Urinary bladder (tissue), 4 donors: ENCODE data around the gene PYY. TPM values are rescaled to one million over a fixed set of nuclear protein-coding genes. Genes with fewer than 3 reads are reported as not detected.
"Not testable (repeated sequence)": the region's sequence is repeated elsewhere in the genome, so short reads cannot be mapped to it uniquely, and the experiment has no call there.

Experiments used
- DNase-seq: peaks from one replicate; pipeline ENCODE4 v3.0.0-alpha.2; 2015; ENCODE audit errors: extremely low spot score
- H3K27ac ChIP-seq: one replicate; pipeline ENCODE4 v1.5.1; 2013; ENCODE audit warnings: low read depth, mild to moderate bottlenecking, moderate library complexity
- H3K36me3 ChIP-seq: one replicate; pipeline ENCODE4 v1.6.1; 2013; ENCODE audit warnings: mild to moderate bottlenecking, moderate library complexity; ENCODE audit not compliant: insufficient read depth
- H3K4me1 ChIP-seq: one replicate; pipeline ENCODE4 v1.6.1; 2013; ENCODE audit warnings: mild to moderate bottlenecking, moderate library complexity; ENCODE audit not compliant: insufficient read depth
- H3K4me3 ChIP-seq: one replicate; pipeline ENCODE4 v1.5.1; 2013; ENCODE audit warnings: low read depth, low read length
- WGBS: extraction: QIAGEN DNeasy Blood & Tissue Kit; methylation state at CpG from one replicate; pipeline ENCODE4 v1.1.7; 2013; 5-methylcytosine and 5-hydroxymethylcytosine counted together
- polyA plus RNA-seq: library from polyadenylated mRNA; stranded (reverse); fragments of 200-250 nt; gene quantifications from one replicate; pipeline ENCODE4 v1.2.3, GENCODE V29; 2013
- total RNA-seq: library from RNA; depleted of rRNA; stranded (reverse); fragments of >200 nt; gene quantifications from one replicate; pipeline ENCODE4 v1.2.3, GENCODE V29; 2014
- donor health status: healthy with polysubstance abuse.
- donor health status: healthy.

PYY gene
- total RNA-seq (not detected), polyA plus RNA-seq (not detected)

- H3K27ac ChIP-seq: no peak within 1 kb of the TSS
- no peak within 1 kb of the TSS for H3K4me3 ChIP-seq
- no peak for DNase-seq
- no peaks in the 10 kb centered on the region for H3K4me1 ChIP-seq
- no peaks in the 10 kb centered on the region for H3K36me3 ChIP-seq
- whole genome bisulfite sequencing: 32% methylated on average over 11 of the region's 11 CpGs
These were observed at the start of gene PYY for GRCh38 chr17:43953746-43954145. Gene PYY (minus strand): TSS chr17:43953940. CDS start chr17:43953483, 457 bp downstream.

DNA sequence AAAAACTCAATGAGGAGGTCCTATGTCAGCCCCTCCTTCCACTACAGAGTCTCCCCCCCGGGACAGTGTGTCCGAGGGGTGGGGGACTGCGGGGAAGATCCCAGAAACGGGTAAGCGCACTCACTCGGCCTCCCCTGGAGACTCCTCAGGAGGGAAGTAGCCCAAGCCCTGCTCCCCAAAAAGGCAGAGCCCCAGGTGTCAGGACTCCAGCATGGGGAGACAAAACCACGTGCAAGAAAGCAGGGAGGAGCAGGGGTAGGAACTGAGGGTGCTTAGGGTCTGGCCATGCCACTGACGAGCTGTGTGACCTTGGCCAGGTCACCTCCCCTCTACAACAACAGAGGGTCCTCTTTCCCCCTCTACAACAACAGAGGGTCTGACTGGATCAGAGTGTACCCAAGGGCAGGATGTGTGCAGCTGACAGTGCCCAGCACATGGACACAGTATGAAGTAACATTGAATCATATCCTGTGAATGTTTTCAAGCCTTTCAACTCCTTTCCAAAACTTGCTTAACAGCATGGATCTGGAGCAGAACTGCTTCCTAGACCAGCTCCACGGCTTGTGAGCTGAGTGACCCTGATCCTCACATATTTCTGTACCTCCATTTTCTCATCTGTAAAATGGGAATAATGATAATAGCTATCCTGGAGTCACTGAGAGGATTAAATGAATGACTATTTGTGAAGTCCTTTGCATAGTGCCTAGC, 48.6 kb upstream of the PYY start:
- 65% methylated on average over 9 of the region's 9 CpGs for WGBS
- no peaks in the 10 kb centered on the region for H3K36me3 ChIP-seq
- DNase-seq: no peak
- no peak overlapping the region for H3K27ac ChIP-seq
- H3K4me3 ChIP-seq: no peak overlapping the region
- H3K4me1 ChIP-seq: peaks cover under 1% of the 10 kb centered on the region

- no peaks in the 10 kb centered on the region for H3K36me3 ChIP-seq
- 79% methylated on average over 2 of the region's 2 CpGs for WGBS
These were observed 47.8 kb upstream of the PYY start for GRCh38 chr17:44001461-44001920.

DNA sequence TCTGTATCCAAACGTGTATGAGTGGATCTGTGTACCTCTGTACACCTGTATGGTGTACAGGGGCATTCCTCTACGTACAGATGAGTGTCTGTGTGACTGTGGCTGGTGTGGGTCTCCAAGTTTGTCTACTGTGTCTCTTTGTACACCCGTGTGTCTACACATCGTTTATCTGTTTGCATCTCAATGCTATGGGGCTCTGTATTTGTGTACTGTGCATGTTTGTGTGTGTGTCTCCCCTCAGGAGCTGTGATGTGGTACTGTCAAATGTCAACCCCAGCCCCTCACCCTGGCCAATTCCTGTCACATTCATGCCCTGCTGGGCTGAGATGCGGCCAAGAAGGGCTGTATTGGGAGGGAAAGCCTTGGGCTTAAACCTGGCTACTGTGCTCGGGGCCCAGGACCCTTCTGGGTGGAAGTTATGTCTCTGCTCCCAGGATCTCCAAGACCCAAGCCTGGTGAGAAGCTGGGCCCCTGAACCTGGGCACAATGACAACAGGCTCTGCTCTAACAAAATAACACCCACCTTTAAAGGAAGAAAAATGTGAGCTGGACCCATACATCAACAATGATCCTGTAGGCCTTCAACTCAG, 47.2 kb upstream of the PYY start:
- H3K4me1 ChIP-seq: no peaks in the 10 kb centered on the region
- no peak overlapping the region for H3K4me3 ChIP-seq
- 72% methylated on average over 6 of the region's 6 CpGs for WGBS
- no peak overlapping the region for H3K27ac ChIP-seq
- no peak for DNase-seq
- no peaks in the 10 kb centered on the region for H3K36me3 ChIP-seq

More at GRCh38 chr17:44001461-44001920, 47.8 kb upstream of the PYY start:
- DNase-seq: no peak
- no peak overlapping the region for H3K27ac ChIP-seq
- no peaks in the 10 kb centered on the region for H3K4me1 ChIP-seq
- no peak overlapping the region for H3K4me3 ChIP-seq

DNA sequence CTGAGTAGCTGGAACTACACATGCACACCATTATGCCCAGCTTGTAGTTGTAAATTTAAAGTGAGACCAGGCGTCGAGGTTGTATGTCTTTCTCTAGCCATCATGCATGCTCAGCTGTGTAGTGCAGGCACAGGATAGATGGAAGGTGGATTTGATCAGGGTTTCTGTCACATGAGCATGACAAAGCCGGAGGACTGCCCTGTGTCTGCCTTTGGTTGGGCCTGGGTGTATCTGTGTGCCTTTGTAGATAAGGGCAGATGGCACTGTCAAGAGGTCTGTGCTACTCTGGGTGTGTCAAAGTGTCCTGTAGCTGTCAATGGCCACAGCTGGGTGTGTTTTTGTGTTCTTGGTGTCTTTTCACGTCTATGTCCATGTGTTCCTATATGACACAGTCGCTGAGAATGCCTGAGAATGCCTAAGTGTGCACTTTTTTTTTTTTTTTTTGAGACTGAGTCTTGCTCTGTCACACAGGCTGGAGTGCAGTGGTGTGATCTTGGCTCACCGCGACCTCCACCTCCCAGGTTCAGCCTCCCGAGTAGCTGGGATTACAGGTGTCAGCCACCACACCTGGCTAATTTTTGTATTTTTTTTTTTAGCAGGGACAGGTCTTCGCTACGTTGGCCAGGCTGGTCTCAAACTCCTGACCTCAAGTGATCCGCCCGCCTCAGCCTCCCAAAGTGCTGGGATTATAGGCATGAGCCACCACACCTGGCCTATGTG, 46.6 kb upstream of the PYY start:
- Histone ChIP-seq H3K4me1 (no peaks in the 10 kb centered on the region), H3K36me3 (no peaks in the 10 kb centered on the region), H3K27ac (no peak overlapping the region), H3K4me3 (no peak overlapping the region)
- WGBS: 91% methylated on average over 12 of the region's 12 CpGs
- no peak for DNase-seq

- Histone ChIP-seq H3K27ac (no peak overlapping the region), H3K4me3 (no peak overlapping the region), H3K4me1 (no peaks in the 10 kb centered on the region), H3K36me3 (no peaks in the 10 kb centered on the region)
- WGBS: 76% methylated on average over 4 of the region's 4 CpGs
- no peak for DNase-seq
These were observed 45.3 kb upstream of the PYY start for GRCh38 chr17:43999024-43999423.

DNA sequence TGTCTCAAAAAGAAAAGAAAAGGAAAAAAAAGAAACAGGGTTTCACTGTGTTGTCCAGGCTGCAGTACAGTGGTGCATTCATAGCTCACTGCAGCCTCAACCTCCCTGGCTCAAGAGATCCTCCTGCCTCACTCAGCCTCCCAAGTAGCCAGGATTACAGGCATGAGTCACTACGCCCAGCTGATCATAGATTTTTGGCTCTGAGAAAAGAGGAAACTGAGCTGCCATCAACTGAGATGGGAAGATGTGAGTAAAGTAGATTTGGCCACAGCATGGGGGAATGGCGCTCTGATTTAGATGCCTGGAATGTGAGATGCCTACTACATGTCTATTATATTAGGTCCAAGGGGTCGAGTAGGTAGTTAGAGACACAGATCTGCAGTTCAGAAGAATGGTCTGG, 44.8 kb upstream of the PYY start:
- 76% methylated on average over 3 of the region's 3 CpGs for WGBS

DNA sequence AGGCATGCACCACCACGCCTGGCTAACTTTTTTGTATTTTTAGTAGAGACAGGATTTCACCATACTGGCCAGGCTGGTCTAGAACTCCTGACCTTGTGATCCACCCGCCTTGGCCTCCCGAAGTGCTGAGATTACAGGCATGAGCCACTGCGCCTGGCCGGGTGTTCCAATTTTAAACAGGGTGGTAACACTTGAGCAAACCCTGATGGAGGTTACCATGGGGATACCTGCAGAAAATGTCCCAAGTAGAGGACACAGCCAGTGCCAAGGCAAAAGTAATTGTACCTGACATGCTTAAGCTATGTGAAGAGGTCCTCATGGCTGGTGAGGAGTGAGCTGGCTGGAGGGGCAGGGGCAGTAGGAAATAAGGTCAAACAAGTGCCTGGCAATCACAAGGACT, 43.4 kb upstream of the PYY start:
- not testable (repeated sequence) for H3K36me3 ChIP-seq, H3K27ac ChIP-seq, H3K4me3 ChIP-seq, DNase-seq, H3K4me1 ChIP-seq
- WGBS: 88% methylated on average over 5 of the region's 5 CpGs

More for the DNA sequence above, 44.8 kb upstream of the PYY start:
- no peak for DNase-seq
- Histone ChIP-seq H3K27ac (no peak overlapping the region), H3K4me1 (no peaks in the 10 kb centered on the region), H3K4me3 (no peak overlapping the region), H3K36me3 (no peaks in the 10 kb centered on the region)

DNA sequence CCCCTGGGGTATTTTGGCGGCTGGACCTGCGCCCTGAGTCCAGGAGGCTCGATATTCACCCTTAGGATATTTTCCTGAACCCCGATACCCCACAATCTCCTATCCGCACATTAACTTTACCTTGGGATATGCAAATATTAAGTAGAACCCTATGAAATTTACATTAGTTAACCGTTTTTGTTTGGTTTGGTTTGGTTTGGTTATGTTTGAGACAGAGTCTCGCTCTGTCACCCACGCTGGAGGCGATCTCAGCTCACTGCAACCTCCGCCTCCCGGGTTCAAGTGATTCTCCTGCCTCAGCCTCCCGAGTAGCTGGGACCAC, 41.4 kb upstream of the PYY start:
- WGBS: 20% methylated on average over 12 of the region's 12 CpGs
- no peak overlapping the region for H3K4me3 ChIP-seq
- DNase-seq: no peak

DNA sequence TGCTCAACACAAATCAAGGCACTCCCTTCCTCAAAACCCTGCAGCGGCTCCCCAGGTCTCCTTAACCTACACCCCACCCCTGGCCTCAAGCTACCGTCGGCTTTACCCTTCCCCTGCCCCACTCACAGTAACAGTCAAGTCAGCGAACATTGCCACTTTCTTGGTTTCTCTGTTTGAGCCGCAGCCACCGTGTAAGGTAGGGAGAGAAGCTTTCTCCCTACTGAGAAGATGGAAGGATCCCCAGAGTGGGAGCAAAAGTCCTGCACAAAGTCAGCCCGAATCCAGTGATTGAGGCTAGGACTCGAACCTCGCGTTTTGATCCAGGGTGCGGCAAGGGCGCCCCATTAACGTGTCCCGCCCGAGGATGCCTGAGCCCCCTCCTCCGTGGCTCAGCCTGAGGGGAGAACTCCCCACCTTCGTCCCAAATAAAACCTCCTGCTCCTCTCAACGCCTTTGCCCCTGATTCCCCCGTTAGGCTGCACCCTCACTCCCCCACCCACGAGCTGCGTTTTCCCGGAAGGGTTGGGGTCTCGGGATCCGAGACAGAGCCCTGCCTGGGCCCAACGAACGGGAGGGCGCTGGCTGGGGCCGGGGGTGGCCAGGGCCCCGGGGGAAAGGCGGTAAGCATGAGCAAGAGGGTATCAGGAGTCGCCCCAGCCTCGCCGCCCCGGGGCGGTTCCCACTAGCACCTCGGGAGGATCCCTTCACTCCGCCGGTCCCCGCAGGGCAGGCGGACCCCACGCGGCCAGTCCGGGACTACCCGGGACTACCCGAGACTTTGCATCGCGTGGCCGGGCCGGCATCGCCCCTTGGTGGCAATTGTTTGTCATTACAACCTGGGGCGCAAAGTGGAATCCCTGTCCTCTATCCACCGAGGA, 40.8 kb upstream of the PYY start:
- Histone ChIP-seq H3K36me3 (no peaks in the 10 kb centered on the region), H3K27ac (no peak overlapping the region)
- WGBS: 5% methylated on average over 52 of the region's 52 CpGs

More for the DNA sequence above, 41.4 kb upstream of the PYY start:
- Histone ChIP-seq H3K36me3 (no peaks in the 10 kb centered on the region), H3K27ac (no peak overlapping the region), H3K4me1 (no peaks in the 10 kb centered on the region)

GRCh38 chr17:43992641-43993040, 38.9 kb upstream of the PYY start:
- Histone ChIP-seq H3K27ac (no peak overlapping the region), H3K4me3 (no peak overlapping the region), H3K4me1 (no peaks in the 10 kb centered on the region), H3K36me3 (no peaks in the 10 kb centered on the region)
- WGBS: 93% methylated on average over 14 of the region's 14 CpGs
- DNase-seq: no peak

More for the DNA sequence above, 40.8 kb upstream of the PYY start:
- H3K4me3 ChIP-seq: no peak overlapping the region
- DNase-seq: no peak
- no peaks in the 10 kb centered on the region for H3K4me1 ChIP-seq

DNA sequence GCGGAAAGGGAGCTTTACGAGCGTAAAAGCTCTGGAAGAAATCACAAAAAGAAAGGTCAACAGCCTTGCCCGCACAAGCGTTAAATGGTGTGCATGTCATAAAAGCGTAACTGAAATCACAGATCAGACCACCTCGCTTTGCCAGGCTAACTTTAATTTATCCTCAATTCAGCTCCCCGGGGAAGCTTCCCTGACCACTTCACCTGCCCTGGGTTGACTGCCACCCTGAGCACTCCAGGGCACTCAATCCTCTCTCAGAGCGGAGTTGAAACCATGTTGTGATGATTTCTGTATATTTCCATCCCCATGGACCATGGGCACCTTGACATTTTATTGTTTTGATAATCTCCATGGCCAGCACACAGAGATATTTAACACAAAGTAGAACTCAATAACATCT, 34.6 kb upstream of the PYY start:
- DNase-seq: no peak
- Histone ChIP-seq H3K36me3 (no peaks in the 10 kb centered on the region), H3K4me3 (no peak overlapping the region), H3K27ac (no peak overlapping the region), H3K4me1 (peaks cover 2% of the 10 kb centered on the region)
- 52% methylated on average over 9 of the region's 9 CpGs for WGBS
